ENCODE data around the gene STXBP5. TPM values are rescaled to one million over a fixed set of nuclear protein-coding genes. Genes with fewer than 3 reads are reported as not detected.
A peak's percentile ranks its signal among the peaks of the same experiment; 100 is the strongest.

Gene STXBP5
- polyA plus RNA-seq, 1 experiment: 21.0 TPM

GRCh38 chr6:147169529-147169928 is 34.7 kb upstream of the STXBP5 start:
- POLR2A ChIA-PET: interaction anchor here (1.3 kb wide), 1 partner anchor 39 kb away, joined by 6 read pairs; no protein-coding TSS in a partner anchor
- CTCF ChIA-PET: interaction anchor here (0.6 to 1.0 kb wide), 2 partner anchors 77 to 313 kb away, joined by 3 read pairs; no protein-coding TSS in a partner anchor
- no peak for TF ChIP-seq CTCF (IDR thresholded peaks at IDR 0.05; ENCODE audit: insufficient read depth, low read depth, low read length)

GRCh38 chr6:147170269-147170668 is 33.9 kb upstream of the STXBP5 start:
- no peak for TF ChIP-seq CTCF (IDR thresholded peaks at IDR 0.05; ENCODE audit: insufficient read depth, low read depth, low read length)
- Histone ChIP-seq H3K4me3 (ENCODE audit: low read depth, low read length) (no peak overlapping the region), H3K27me3 (ENCODE audit: control insufficient read depth, insufficient read depth, low read length) (no peaks in the 10 kb centered on the region), H3K36me3 (ENCODE audit: control insufficient read depth, insufficient read depth, low read length) (no peaks in the 10 kb centered on the region)
- CTCF ChIA-PET: interaction anchor here (1.0 kb wide), 1 partner anchor 313 kb away, joined by 3 read pairs; no protein-coding TSS in a partner anchor
- peak; percentile 91 for DNase-seq (ENCODE audit: low read depth)
- POLR2A ChIA-PET: interaction anchor here (1.3 kb wide), 1 partner anchor 38 kb away, joined by 6 read pairs; no protein-coding TSS in a partner anchor

More at GRCh38 chr6:147169529-147169928, 34.7 kb upstream of the STXBP5 start:
- no peak for DNase-seq (ENCODE audit: low read depth)
- no peaks in the 10 kb centered on the region for H3K36me3 ChIP-seq (ENCODE audit: control insufficient read depth, insufficient read depth, low read length)
- H3K4me3 ChIP-seq (ENCODE audit: low read depth, low read length): no peak overlapping the region
- no peaks in the 10 kb centered on the region for H3K27me3 ChIP-seq (ENCODE audit: control insufficient read depth, insufficient read depth, low read length)

- ChIA-PET CTCF (no interaction called here), POLR2A (no interaction called here)
- H3K27me3 ChIP-seq (ENCODE audit: control insufficient read depth, insufficient read depth, low read length): no peaks in the 10 kb centered on the region
- H3K36me3 ChIP-seq (ENCODE audit: control insufficient read depth, insufficient read depth, low read length): no peaks in the 10 kb centered on the region
- no peak overlapping the region for H3K4me3 ChIP-seq (ENCODE audit: low read depth, low read length)
- no peak for TF ChIP-seq CTCF (IDR thresholded peaks at IDR 0.05; ENCODE audit: insufficient read depth, low read depth, low read length)
- no peak for DNase-seq (ENCODE audit: low read depth)
Observed at GRCh38 chr6:147173140-147173539, 31.1 kb upstream of the STXBP5 start.

GRCh38 chr6:147173675-147174308 is 30.4 kb upstream of the STXBP5 start:
- DNase-seq (ENCODE audit: low read depth): no peak

GRCh38 chr6:147176795-147177194 is 27.4 kb upstream of the STXBP5 start:
- no peak for TF ChIP-seq CTCF (IDR thresholded peaks at IDR 0.05; ENCODE audit: insufficient read depth, low read depth, low read length)
- ChIA-PET POLR2A (no interaction called here), CTCF (no interaction called here)
- no peak overlapping the region for H3K4me3 ChIP-seq (ENCODE audit: low read depth, low read length)
- no peaks in the 10 kb centered on the region for H3K27me3 ChIP-seq (ENCODE audit: control insufficient read depth, insufficient read depth, low read length)
- H3K36me3 ChIP-seq (ENCODE audit: control insufficient read depth, insufficient read depth, low read length): no peaks in the 10 kb centered on the region
- no peak for DNase-seq (ENCODE audit: low read depth)

More at GRCh38 chr6:147173675-147174308, 30.4 kb upstream of the STXBP5 start:
- CTCF ChIA-PET: no interaction called here
- Histone ChIP-seq H3K4me3 (ENCODE audit: low read depth, low read length) (no peak overlapping the region), H3K36me3 (ENCODE audit: control insufficient read depth, insufficient read depth, low read length) (no peaks in the 10 kb centered on the region), H3K27me3 (ENCODE audit: control insufficient read depth, insufficient read depth, low read length) (no peaks in the 10 kb centered on the region)
- POLR2A ChIA-PET: no interaction called here
- no peak for TF ChIP-seq CTCF (IDR thresholded peaks at IDR 0.05; ENCODE audit: insufficient read depth, low read depth, low read length)
